Fibroblast of pulmonary artery (primary cell): ENCODE measurements around the gene DOCK3.

Experiments used
- DNase-seq: peaks from one replicate; pipeline ENCODE4 v3.0.0-alpha.2; 2010; ENCODE audit warnings: low read depth
- H3K4me3 ChIP-seq: replicated peaks from 2 replicates; pipeline ENCODE4 v1.5.1; 2011; ENCODE audit warnings: low read depth, mild to moderate bottlenecking, control low read depth, low read length, moderate library complexity
- TF ChIP-seq, protein P1 (sequence below): IDR thresholded peaks from 2 replicates; pipeline ENCODE4 v1.5.1; 2011; ENCODE audit warnings: mild to moderate bottlenecking, control low read depth, low read length, inconsistent platforms; ENCODE audit errors: missing control alignments

The DOCK3 gene

DNA sequence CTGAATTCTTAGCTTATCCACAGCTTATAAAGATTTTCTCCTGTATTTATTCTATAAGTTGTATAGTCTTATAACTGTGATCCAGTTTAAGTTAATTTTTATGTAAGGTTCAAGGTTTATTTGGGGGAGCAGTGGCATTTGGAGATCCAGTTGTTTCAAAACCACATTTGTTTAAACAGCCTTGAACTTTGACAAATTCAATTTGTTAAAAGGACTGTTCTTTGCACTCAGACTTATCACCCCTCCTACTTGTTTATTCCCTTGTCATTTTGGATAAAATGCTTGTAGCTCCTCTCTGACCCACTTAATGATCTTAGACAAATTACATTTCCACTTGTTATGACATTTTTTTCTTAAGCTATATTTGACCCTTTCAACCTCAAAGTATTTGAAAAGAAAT is 327.8 kb downstream of the DOCK3 start:
- TF ChIP-seq, protein P1, sequence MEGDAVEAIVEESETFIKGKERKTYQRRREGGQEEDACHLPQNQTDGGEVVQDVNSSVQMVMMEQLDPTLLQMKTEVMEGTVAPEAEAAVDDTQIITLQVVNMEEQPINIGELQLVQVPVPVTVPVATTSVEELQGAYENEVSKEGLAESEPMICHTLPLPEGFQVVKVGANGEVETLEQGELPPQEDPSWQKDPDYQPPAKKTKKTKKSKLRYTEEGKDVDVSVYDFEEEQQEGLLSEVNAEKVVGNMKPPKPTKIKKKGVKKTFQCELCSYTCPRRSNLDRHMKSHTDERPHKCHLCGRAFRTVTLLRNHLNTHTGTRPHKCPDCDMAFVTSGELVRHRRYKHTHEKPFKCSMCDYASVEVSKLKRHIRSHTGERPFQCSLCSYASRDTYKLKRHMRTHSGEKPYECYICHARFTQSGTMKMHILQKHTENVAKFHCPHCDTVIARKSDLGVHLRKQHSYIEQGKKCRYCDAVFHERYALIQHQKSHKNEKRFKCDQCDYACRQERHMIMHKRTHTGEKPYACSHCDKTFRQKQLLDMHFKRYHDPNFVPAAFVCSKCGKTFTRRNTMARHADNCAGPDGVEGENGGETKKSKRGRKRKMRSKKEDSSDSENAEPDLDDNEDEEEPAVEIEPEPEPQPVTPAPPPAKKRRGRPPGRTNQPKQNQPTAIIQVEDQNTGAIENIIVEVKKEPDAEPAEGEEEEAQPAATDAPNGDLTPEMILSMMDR = no peak
- no peak overlapping the region for H3K4me3 ChIP-seq
- no peak for DNase-seq

DNA sequence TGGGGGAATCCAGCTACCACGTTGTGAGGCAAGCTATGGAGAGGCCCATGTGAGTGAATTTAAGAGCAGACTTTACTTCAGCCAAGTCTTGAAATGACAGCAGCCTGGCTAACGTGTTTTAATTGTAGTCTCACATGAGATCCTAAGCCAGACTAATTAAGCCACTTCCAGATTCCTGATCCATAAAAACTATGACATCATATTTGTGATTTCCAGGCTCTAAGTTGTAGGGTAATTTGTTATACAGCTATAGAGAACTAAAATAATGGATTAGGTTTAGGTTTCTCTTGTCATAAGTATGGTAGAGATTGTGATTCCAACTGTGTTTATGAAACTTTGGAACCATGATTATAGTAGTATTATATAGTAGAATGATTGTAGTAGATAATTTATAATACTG is 329.5 kb downstream of the DOCK3 start:
- no peak for DNase-seq
- no peak overlapping the region for H3K4me3 ChIP-seq
- TF ChIP-seq, protein P1 = no peak

DNA sequence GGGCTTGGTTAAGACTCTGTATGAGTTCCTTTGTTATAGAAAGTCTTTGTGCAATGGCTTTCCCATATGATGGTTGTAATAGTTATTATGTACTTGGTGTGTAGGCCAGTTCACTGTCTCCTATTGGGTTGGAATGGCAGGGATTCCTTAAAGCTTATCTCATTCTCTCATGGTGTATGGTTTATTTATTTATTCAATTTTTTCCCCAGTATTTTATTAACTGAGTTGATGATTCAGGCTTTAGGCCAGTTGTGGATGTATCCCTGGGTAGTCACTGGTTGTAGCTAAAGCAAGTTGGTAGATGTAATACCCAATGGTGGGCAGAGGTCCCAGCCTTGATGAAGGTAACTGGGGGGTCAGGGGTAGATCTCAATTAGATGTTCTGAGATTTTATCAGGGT is 349.4 kb downstream of the DOCK3 start:
- no peak overlapping the region for H3K4me3 ChIP-seq
- no peak for DNase-seq
- TF ChIP-seq, protein P1 = no peak

DNA sequence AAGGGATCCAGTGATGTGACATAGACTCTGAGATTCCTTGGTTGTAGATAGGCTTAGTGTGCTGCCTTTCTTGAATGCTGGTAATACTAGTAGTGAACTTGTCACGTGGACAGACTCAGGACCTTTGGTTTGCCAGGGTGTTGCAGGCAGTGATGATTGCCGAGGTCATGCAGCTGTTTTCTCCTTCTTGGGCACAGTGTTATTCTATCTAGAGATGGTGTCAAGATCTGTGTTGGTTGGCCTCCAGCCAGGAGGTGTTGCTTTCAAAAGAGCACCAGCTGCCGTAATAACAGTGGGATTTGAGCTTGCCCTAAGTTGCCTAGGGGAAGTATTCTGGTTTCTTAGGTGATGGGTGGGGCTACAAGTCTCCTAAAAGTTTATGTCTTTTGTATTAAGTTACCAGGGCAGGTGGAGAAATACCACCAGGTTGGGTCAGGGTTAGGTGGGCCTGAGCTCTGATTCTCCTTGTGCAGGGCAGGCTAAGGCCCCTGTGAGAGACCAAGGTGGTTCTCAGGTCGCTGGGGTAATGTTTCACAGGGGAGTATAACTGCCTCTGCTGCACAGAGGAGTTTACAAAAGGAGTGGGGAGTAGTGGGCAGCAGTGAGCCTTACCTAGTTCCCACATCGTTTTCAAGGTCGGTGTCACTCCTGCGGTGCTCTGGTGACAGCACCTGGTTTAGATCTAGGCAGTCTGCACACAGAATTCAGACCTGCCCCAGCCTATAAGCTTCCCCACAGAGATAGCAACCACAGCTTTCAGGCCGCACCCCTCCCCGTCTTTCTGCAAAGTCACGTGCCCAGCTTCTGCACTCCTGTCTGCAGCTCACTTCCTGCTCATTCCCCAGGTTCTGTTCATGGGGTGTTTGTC is 350.3 kb downstream of the DOCK3 start:
- H3K4me3 ChIP-seq = no peak overlapping the region
- TF ChIP-seq, protein P1 = no peak
- DNase-seq = no peak

DNA sequence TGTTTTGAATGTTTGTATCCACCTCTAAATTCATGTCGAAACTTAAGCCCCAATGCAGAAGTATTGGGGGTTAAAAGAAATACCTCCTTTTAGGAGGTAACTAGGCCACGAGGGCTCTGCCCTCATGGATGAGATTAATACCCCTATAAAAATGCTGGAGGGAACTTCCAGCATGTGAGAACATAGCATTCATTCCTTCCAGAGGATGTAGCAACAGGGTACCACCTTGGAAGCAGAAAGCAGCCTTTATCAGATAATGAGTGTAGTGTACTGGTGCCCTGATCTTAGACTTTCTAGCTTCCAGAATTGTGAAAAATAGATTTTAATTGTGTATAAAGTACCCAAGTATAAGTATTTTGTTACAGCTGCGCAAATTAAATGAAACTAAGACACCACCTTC is 356.9 kb downstream of the DOCK3 start:
- no peak overlapping the region for H3K4me3 ChIP-seq
- no peak for DNase-seq
- TF ChIP-seq, protein P1 = no peak

DNA sequence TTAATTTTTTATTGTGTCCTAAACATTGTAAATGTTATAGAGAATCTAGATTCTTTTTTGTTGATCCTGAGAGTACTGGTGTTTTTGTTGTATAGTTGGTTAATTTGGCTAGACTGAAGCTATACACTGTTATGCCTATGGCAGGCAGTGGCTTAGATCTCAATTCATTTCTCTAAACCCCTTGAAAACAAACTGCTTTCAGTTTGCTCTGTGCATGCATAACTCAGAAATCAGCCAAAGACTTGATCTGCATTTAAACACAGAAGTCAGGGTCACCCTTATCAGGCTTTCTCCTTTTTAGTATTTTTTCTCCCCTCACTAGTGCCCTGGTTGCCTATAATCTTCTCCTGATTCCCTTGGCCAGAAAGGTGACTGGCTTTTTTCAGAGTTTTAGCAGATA is 360.9 kb downstream of the DOCK3 start:
- TF ChIP-seq, protein P1 = no peak
- DNase-seq = no peak
- no peak overlapping the region for H3K4me3 ChIP-seq

DNA sequence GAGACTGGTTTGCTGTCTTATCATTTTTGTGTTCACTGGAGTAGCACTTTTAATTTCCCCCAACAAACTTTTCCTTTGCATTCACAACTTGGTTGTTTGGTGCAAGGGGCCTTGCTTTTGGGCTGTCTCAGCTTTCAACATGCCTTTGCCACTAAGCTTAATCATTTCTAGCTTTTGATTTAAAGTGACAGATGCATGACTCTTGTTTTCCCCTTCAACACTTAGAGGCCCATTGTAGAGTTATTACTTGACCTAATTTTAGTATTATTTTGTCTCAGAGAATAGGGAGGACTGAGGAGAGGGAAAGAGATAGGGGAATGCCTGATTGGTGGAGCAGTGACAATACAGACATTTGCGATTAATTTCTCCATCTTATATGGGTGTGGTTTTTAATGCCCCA is 370.3 kb downstream of the DOCK3 start:
- TF ChIP-seq, protein P1 = no peak
- DNase-seq = no peak

More for the DNA sequence above, 370.3 kb downstream of the DOCK3 start:
- H3K4me3 ChIP-seq = no peak overlapping the region
